NCI-H1694 (cell line): ENCODE data around the gene PDS5A.
"Not testable (repeated sequence)": the region's sequence is repeated elsewhere in the genome, so short reads cannot be mapped to it uniquely, and the experiment has no call there.

Experiments
- DNase-seq: peaks from one replicate; lab custom pipeline; 2025; lab: John Stamatoyannopoulos, UW

The PDS5A gene

DNA sequence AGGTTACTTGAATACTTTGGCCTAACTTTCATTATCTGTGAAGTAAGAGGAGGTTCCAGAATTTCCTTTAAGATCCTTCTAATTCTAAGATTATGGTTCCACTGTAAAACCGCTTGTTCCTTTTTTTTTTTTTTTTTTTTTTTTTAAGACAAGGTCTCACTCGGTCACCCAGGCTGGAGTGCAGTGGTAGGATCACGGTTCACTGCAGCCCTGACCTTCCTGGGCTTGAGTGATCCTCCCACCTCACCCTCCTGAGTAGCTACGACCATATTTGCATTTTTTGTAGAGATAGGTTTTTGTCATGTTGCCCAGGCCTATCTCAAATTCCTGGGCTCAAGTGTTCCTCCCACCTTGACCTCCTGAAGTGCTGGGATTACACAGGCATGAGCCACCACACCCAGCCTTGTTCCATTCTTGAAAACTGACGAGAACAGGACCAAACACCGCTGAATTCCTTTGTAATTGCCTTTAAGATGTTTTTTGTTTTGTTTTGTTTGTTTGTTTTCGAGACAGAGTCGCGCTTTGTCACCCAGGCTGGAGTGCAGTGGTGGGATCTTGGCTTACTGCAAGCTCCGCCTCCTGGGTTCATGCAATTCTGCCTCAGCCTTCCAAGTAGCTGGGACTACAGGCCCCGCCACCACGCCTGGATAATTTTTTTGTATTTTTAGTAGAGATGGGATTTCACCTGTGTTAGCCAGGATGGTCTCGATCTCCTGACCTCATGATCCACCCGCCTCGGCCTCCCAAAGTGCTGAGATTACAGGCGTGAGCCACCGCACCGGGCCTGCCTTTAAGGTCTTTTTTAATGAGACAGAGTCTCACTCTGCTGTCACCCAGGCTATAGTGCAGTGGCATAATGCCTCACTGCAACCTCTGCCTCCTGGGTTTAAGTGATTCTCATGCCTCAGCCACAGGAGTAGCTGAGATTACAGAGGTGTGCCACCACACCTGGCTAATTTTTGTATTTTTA, 6.8 kb downstream of the PDS5A start:
- no peak for DNase-seq

- no peak for DNase-seq
Measured at GRCh38 chr4:39963656-39964055, 14.1 kb downstream of the PDS5A start.

DNA sequence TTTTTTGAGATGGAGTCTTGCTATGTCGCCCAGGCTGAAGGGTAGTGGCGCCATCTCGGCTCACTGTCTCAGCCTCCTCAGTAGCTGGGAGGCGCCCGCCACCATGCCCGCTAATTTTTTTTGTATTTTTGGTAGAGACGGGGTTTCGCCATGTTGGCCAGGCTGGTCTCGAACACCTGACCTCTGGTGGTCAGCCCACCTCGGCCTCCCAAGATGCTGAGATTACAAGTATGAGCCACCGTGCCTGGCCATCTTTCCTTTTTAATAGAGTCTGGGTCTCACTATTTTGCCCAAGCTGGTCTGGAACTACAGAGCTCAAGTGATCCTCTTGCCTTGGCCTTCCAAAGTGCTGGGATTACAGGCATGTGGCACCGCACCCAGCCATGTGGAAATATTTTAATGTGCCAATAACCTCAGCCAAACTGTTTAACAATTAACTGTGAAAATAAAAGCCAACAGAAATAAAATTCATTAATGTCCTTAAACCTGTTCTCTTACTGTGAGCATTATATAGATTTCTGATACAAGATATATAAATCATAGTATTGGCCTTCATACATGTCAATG, 16.3 kb downstream of the PDS5A start:
- no peak for DNase-seq

DNA sequence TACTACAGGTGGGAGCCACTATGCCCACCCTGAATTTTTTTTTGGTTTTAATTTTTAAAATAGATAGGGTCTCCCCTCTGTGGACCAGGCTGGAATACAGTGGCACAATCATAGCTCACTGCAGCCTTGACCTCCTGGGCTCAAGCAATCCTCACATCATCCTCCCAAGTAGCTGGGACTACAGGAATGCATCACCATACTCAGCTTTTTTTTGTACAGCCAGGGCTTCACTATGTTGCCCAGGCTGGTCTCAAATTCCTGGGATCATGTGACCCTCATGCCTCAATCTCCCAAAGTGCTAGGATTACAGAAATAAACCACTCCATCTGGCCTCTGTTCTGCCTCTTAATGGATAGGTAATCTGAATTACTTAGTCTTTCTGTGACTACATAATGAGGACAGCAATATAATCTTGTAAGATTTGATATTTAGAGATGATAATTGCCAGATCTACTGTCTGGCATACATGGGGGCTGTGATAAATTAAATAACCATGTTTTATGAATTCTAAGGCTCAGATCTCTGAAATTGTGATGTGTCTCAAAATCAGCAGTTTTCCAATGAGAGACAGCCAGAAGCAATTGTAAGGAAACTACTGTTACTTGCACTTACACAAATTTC, 26.7 kb downstream of the PDS5A start:
- DNase-seq = no peak

GRCh38 chr4:39947963-39948362, 29.7 kb downstream of the PDS5A start:
- no peak for DNase-seq

DNA sequence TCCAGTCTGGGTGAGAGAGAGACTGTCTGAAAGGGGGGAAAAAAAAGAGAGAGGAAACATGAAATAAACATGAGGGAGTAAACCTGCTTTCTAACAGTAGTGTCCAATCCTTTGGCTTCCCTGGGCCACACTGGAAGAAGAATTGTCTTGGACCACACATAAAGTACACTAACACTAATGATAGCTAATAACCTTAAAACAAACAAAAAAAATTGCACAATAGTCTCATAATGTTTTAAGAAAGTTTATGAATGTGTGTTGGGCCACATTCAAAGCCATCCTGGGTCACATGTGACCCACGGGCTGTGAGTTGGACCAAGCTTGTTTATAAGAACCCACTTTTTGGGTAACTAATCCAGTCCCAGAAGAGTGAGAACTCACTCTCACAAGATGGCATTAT, 30.3 kb downstream of the PDS5A start:
- no peak for DNase-seq

GRCh38 chr4:39944245-39944644, 33.5 kb downstream of the PDS5A start:
- DNase-seq = not testable (repeated sequence)

DNA sequence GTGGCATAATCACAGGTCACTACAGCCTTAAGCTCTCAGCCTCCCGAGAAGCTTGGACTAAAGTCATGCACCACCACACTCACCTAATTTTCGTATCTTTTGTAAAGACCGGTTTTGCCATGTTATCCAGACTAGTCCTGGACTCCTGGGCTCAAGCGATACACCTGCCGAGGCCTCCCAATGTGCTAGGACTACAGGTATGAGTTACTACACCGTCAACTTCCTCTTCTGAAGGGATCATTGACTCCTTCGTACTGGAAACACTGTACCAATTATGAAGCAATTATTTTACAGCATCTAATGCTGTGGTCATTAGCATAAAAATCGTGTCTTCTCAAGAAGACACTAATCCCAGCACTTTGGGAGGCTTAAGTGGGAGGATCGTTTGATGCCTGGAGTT, 35.2 kb downstream of the PDS5A start:
- no peak for DNase-seq

DNA sequence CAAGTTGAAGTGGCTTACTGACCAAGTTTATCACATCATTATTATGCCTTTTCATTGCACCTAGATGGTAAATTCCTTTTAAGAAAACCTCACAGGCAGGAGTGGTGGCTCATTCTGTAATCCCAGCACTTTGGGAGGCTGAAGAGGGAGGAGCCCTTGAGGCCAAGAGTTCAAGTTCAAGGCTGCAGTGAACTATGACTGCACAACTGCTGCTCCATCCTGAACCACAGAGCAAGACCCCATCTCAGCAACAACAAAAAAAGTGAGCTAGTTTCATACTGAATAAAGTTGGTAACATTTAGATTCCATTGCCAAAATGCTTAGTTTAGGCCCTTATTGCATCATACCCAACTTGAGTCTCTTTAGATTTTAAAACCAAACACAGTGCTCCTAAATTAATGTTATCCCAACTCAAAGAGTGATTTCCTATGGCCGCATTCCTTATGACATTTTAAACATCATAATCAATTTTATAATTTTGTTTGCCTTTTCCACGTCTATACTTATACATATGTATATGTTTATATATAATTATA, 36.0 kb downstream of the PDS5A start:
- no peak for DNase-seq

- no peak for DNase-seq
Measured at GRCh38 chr4:39937683-39938268, 39.9 kb downstream of the PDS5A start.

DNA sequence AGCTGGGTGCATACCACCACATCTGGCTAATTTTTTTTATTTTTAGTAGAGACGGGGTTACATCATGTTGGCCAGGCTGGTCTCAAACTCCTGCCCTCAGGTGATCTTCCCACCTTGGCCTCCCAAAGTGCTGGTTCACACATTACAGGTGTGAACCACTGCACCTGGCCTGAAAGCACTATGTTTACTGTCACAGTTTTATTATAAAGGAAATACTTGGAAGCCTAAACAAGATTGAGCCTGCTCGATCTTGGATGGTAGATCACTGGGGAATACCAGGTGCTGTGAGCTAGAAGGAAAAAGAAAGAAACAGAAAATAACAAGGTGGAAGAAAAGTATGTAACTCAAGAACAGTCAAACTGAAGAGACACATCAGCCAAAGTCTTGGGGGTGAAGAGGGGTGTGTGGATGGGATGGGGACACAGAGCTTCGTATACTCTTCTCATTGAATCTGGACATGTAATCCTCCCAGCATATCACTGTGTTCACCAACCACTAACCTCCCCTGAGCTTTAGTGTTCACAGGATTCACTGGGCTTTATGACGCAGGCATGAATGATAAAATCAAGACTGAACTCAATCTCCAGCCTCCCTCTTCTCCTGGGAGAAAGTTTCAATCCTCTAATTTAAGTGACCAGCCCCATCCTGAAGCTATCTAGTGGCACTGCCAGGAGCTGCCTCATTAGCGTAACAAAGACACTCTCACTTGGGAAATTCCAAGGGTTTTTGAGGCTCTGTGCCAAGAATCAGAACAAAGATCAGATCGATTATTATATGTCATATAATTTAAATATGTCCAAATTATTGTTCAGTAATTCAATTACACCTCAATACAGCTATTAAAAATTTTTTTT, 40.9 kb downstream of the PDS5A start:
- no peak for DNase-seq

DNA sequence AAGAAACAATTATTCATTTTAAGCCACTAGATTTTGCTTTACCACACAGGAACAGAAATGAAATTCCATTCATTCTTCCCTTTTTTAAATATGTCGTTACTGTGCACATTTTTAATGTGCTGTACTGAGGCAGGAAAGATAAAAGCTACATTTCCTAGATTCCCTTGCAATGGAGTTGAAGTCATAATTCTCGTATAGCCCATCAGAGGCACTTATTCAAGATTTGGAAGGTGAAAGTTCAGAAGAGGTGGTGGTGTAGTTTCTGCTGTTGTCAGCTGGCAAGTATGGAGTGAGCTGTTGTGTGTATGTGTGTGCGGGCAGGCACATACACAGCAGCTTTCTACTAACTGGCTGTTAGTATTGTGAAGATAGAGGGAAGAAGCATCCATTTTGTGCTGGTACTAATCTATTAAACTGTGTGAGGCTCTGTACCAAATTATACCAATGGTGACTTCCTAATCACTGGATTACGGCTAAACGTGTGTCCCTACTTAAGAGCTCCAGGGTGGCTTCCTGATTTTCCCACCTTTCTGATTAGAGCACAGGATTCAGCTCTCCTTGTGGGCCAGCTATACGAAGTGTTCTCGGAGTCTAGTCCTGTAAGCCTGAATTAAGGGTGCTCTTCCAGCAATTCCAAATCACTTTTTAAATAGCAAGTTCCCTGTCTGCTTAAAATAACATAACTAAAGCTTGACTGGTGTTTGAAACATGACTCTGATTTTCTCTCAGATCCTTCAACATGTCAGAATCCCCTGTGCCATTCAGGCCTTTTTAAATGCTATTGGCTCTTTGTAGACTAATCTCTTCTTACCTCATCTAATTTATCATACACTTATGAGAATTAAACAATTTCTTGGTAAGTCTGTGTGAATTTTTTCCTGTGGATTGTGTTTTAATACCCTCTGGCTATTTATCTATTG, 43.8 kb downstream of the PDS5A start:
- DNase-seq = no peak

DNA sequence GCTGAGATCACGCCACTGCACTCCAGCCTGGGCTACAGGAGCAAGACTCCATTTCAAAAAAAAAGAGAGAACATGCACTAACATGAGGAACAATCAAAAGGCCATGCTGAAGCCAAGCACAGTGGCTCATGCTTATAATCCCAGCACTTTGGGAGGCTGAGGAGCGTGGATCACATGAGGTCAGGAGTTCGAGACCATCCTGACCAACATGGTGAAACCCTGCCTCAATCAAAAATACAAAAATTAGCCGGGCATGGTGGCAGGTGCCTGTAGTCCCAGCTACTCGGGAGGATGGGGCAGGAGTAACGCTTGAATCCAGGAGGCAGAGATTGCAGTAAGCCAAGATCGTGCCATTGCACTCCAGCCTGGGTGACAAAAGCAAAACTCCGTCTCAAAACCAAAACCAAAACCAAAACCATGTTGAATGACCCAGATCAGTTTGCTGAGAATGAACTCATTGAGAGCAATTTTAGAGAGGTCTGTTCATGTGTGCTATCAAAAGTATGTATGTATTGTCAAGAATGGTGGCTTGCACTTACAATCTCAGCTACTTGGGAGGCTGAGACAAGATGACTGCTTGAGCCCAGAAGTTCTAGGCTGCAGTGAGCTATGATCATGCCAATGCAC, 44.8 kb downstream of the PDS5A start:
- no peak for DNase-seq

GRCh38 chr4:39931441-39931901, 46.2 kb downstream of the PDS5A start:
- no peak for DNase-seq

DNA sequence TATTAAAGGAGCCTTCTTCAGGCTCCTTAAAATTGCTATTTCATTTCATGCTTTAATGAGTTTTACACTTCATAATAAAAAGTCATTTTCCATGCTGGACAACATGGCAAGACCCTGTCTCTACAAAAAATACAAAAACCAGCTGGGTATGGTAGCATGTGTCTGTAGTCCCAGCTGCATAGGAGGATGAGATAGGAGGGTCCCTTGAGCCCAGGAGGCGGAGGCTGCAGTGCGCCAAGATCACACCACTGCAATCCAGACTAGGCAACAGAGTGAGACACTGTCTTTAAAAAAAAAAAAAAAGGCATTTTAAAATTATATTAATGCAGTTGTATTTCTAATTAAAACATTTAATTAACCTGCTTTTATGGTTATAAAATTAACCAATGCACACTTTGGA, 49.2 kb downstream of the PDS5A start:
- no peak for DNase-seq

DNA sequence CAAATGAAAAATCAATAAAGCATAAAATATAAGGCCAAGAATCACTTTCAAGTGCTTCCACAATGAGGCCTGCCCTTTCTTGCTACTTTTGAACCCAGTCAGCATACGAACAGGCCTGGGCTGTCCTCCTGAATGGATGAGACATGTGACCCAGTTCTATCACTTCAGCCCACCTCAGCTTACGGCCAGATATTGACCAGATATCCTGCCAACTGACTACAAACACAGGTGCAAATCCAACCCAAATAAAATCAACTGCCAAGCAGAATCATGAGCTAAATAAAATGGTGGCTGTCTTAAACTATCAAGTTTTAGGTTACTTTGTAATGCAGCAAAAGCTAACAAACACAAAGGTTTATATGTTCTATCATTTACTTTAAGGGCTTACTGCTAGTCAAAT, 53.7 kb downstream of the PDS5A start:
- DNase-seq = no peak

- DNase-seq = no peak
Measured at GRCh38 chr4:39922399-39922798, 55.3 kb downstream of the PDS5A start.

DNA sequence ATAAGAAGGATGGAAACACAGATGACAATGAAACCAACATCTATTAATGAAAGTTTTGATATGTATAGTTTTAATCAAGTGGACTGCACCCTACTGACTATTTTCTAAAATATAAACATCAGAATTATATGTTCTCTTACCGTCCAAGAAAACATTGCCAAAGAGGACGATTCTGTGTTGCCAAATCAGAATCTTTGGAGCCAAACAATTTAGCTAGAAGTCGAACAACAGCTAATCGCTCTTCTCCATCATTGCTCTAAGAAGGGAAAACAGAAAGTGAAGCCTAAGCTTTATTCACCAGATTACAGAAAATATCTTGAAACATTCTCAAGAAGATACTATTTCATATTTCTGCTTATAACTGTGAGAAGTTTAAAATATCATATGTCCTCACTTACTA, 64.2 kb downstream of the PDS5A start:
- DNase-seq = no peak

DNA sequence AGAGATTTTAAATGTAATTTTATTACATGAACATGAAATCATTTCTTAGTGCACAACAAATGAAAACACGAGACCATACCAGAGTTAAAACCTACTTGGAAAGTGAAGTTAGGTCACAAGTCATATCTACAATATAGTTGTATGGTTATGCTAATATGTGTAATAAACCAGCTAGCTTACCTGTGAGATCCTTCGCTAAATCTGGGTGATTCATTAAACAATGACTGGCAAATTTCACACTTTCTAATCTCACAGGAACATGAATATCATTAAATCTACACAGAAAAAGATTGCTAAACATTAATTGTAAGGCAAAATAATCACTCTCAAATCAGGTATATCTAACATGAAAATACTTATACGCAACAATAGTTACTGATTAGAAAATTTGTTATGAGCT, 67.6 kb downstream of the PDS5A start:
- no peak for DNase-seq

DNA sequence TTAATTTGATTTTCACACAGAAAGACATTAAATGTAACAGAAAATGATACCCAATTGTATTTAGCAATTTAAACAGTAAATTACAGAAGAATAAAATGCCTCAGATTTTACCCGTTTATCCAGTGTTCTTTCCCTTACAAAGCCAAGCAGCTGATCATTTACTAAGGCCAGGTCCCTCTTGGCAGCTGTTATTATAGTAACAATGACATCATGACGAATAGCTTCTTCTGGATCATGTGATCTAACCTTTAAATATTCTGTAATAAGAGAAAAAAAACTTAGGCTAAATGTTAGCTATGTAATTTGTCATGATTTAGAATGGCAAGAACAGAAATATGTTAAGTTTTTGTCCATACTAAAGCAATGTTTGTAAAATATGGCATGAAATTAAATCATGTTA, 69.4 kb downstream of the PDS5A start:
- no peak for DNase-seq
